ENCODE data around the gene PRKAR1B. TPM values are rescaled to one million over a fixed set of nuclear protein-coding genes. Genes with fewer than 3 reads are reported as not detected.

The PRKAR1B gene
- total RNA-seq, 1 experiment from 2014 or later = 27.2 TPM

GRCh38 chr7:564176-564865 lies 162.8 kb downstream of the PRKAR1B start:
- no TSS peak for BruUV-seq (replicated peaks)
- Histone ChIP-seq H3K27ac (ENCODE audit: low read depth, low read length, poor library complexity, severe bottlenecking) (no peak overlapping the region), H3K4me1 (ENCODE audit: insufficient read depth, low read length, poor library complexity, severe bottlenecking) (no peaks in the 10 kb centered on the region), H3K4me3 (ENCODE audit: low read depth, low read length, poor library complexity, severe bottlenecking) (no peak overlapping the region), H3K27me3 (replicated peaks; ENCODE audit: insufficient read depth, low read depth, low read length, poor library complexity) (no peaks in the 10 kb centered on the region), H3K9me3 (ENCODE audit: low read depth, low read length, poor library complexity, severe bottlenecking) (no peaks in the 10 kb centered on the region), H3K36me3 (ENCODE audit: insufficient read depth, low read length, poor library complexity, severe bottlenecking) (no peaks in the 10 kb centered on the region)
- TF ChIP-seq EZH2 (IDR thresholded peaks at IDR 0.05; ENCODE audit: borderline replicate concordance, low read depth, low read length, poor library complexity, severe bottlenecking) (no peak), CTCF (conservative IDR thresholded peaks at IDR 0.05; ENCODE audit: low read depth, low read length) (no peak)
- no peak for DNase-seq (ENCODE audit: low spot score)
- intact Hi-C loops (cut with micrococcal nuclease; ENCODE audit: unreplicated experiment) = no loop called here
- CTCF ChIA-PET = no interaction called here
- POLR2A ChIA-PET (ENCODE audit: low non-redundant PET) = no interaction called here

GRCh38 chr7:563629-564170 lies 163.4 kb downstream of the PRKAR1B start:
- no peaks in the 10 kb centered on the region for H3K36me3 ChIP-seq (ENCODE audit: insufficient read depth, low read length, poor library complexity, severe bottlenecking)
- no peak overlapping the region for H3K4me3 ChIP-seq (ENCODE audit: low read depth, low read length, poor library complexity, severe bottlenecking)
- POLR2A ChIA-PET (ENCODE audit: low non-redundant PET) = no interaction called here
- no TSS peak for BruUV-seq (replicated peaks)
- H3K27ac ChIP-seq (ENCODE audit: low read depth, low read length, poor library complexity, severe bottlenecking) = no peak overlapping the region
- intact Hi-C loops (cut with micrococcal nuclease; ENCODE audit: unreplicated experiment) = no loop called here
- CTCF ChIA-PET = no interaction called here
- no peak for DNase-seq (ENCODE audit: low spot score)
- no peak for TF ChIP-seq CTCF (conservative IDR thresholded peaks at IDR 0.05; ENCODE audit: low read depth, low read length)
- no peak for TF ChIP-seq EZH2 (IDR thresholded peaks at IDR 0.05; ENCODE audit: borderline replicate concordance, low read depth, low read length, poor library complexity, severe bottlenecking)
- no peaks in the 10 kb centered on the region for H3K4me1 ChIP-seq (ENCODE audit: insufficient read depth, low read length, poor library complexity, severe bottlenecking)
- no peaks in the 10 kb centered on the region for H3K9me3 ChIP-seq (ENCODE audit: low read depth, low read length, poor library complexity, severe bottlenecking)
- H3K27me3 ChIP-seq (replicated peaks; ENCODE audit: insufficient read depth, low read depth, low read length, poor library complexity) = no peaks in the 10 kb centered on the region

GRCh38 chr7:562789-563628 lies 164.1 kb downstream of the PRKAR1B start:
- intact Hi-C loops (cut with micrococcal nuclease; ENCODE audit: unreplicated experiment) = no loop called here
- Histone ChIP-seq H3K9me3 (ENCODE audit: low read depth, low read length, poor library complexity, severe bottlenecking) (no peaks in the 10 kb centered on the region), H3K36me3 (ENCODE audit: insufficient read depth, low read length, poor library complexity, severe bottlenecking) (no peaks in the 10 kb centered on the region), H3K4me3 (ENCODE audit: low read depth, low read length, poor library complexity, severe bottlenecking) (no peak overlapping the region), H3K27ac (ENCODE audit: low read depth, low read length, poor library complexity, severe bottlenecking) (no peak overlapping the region), H3K27me3 (replicated peaks; ENCODE audit: insufficient read depth, low read depth, low read length, poor library complexity) (no peaks in the 10 kb centered on the region), H3K4me1 (ENCODE audit: insufficient read depth, low read length, poor library complexity, severe bottlenecking) (no peaks in the 10 kb centered on the region)
- DNase-seq (ENCODE audit: low spot score) = no peak
- ChIA-PET CTCF (interaction anchor here (0.6 kb wide), 1 partner anchor 1858 kb away, joined by 6 read pairs; no protein-coding TSS in a partner anchor), POLR2A (ENCODE audit: low non-redundant PET) (no interaction called here)
- TF ChIP-seq EZH2 (IDR thresholded peaks at IDR 0.05; ENCODE audit: borderline replicate concordance, low read depth, low read length, poor library complexity, severe bottlenecking) = no peak
- no peak for TF ChIP-seq CTCF (conservative IDR thresholded peaks at IDR 0.05; ENCODE audit: low read depth, low read length)
- BruUV-seq (replicated peaks) = no TSS peak

All from A673 (cell line).